Activated naive CD4-positive, alpha-beta T cell treated with anti-CD3 and anti-CD28 coated beads, Interleukin-2, amount 50 U/mL, for 24 hours (primary cell): ENCODE measurements around the gene SLC4A3.

Source experiments
- H3K27ac Mint-ChIP-seq: one replicate; pipeline ENCODE4 v1.8.0; 2021; ENCODE audit warnings: mild to moderate bottlenecking, mixed read lengths
- H3K27me3 Mint-ChIP-seq: one replicate; pipeline ENCODE4 v1.8.0; 2021; ENCODE audit warnings: mixed read lengths
- H3K36me3 Mint-ChIP-seq: one replicate; pipeline ENCODE4 v1.8.0; 2021; ENCODE audit warnings: mixed read lengths
- H3K4me1 Mint-ChIP-seq: one replicate; pipeline ENCODE4 v1.8.0; 2021; ENCODE audit warnings: mixed read lengths
- H3K4me3 Mint-ChIP-seq: one replicate; pipeline ENCODE4 v1.8.0; 2021; ENCODE audit warnings: mild to moderate bottlenecking, mixed read lengths
- H3K9me3 Mint-ChIP-seq: one replicate; pipeline ENCODE4 v1.8.0; 2021; ENCODE audit warnings: mixed read lengths

SLC4A3 gene

GRCh38 chr2:219627103-219628100 lies at the start of gene SLC4A3:
Gene SLC4A3, plus strand, starts transcription at chr2:219627630. Its CDS starts 363 bp downstream, at chr2:219627993.
- H3K4me1 Mint-ChIP-seq, result no peaks in the 10 kb centered on the region
- H3K27me3 Mint-ChIP-seq, result peaks cover 9% of the 10 kb centered on the region
- H3K9me3 Mint-ChIP-seq, result no peaks in the 10 kb centered on the region
- no peaks in the 10 kb centered on the region for H3K36me3 Mint-ChIP-seq
- H3K4me3 Mint-ChIP-seq, result peak within 1 kb of the TSS; percentile 80
- no peak within 1 kb of the TSS for H3K27ac Mint-ChIP-seq

- Mint-ChIP-seq H3K9me3 (no peaks in the 10 kb centered on the region), H3K36me3 (no peaks in the 10 kb centered on the region), H3K27ac (no peak overlapping the region), H3K4me3 (no peak overlapping the region), H3K4me1 (no peaks in the 10 kb centered on the region), H3K27me3 (peaks cover 9% of the 10 kb centered on the region)
Observed at GRCh38 chr2:219578811-219579613, 48.4 kb upstream of the SLC4A3 start.

- H3K27ac Mint-ChIP-seq, result no peak overlapping the region
- peaks cover 4% of the 10 kb centered on the region for H3K27me3 Mint-ChIP-seq
- H3K36me3 Mint-ChIP-seq, result no peaks in the 10 kb centered on the region
- H3K4me3 Mint-ChIP-seq, result no peak overlapping the region
- H3K9me3 Mint-ChIP-seq, result no peaks in the 10 kb centered on the region
- no peaks in the 10 kb centered on the region for H3K4me1 Mint-ChIP-seq
Observed at GRCh38 chr2:219581346-219581745, 46.1 kb upstream of the SLC4A3 start.

- peaks cover 2% of the 10 kb centered on the region for H3K27me3 Mint-ChIP-seq
- H3K36me3 Mint-ChIP-seq, result no peaks in the 10 kb centered on the region
- no peak overlapping the region for H3K27ac Mint-ChIP-seq
- no peak overlapping the region for H3K4me3 Mint-ChIP-seq
- no peaks in the 10 kb centered on the region for H3K4me1 Mint-ChIP-seq
- no peaks in the 10 kb centered on the region for H3K9me3 Mint-ChIP-seq
Observed at GRCh38 chr2:219591091-219591490, 36.3 kb upstream of the SLC4A3 start.

- H3K27me3 Mint-ChIP-seq, result peaks cover 2% of the 10 kb centered on the region
- no peak overlapping the region for H3K4me3 Mint-ChIP-seq
- no peaks in the 10 kb centered on the region for H3K4me1 Mint-ChIP-seq
- no peaks in the 10 kb centered on the region for H3K36me3 Mint-ChIP-seq
- H3K9me3 Mint-ChIP-seq, result no peaks in the 10 kb centered on the region
- H3K27ac Mint-ChIP-seq, result no peak overlapping the region
Observed at GRCh38 chr2:219592736-219593135, 34.7 kb upstream of the SLC4A3 start.

- Mint-ChIP-seq H3K27ac (no peak overlapping the region), H3K4me1 (peaks cover 3% of the 10 kb centered on the region), H3K4me3 (no peak overlapping the region), H3K27me3 (peaks cover 2% of the 10 kb centered on the region), H3K9me3 (no peaks in the 10 kb centered on the region), H3K36me3 (no peaks in the 10 kb centered on the region)
Observed at GRCh38 chr2:219593154-219593553, 34.3 kb upstream of the SLC4A3 start.

GRCh38 chr2:219595256-219595655 lies 32.2 kb upstream of the SLC4A3 start:
- Mint-ChIP-seq H3K9me3 (no peaks in the 10 kb centered on the region), H3K36me3 (no peaks in the 10 kb centered on the region), H3K27me3 (peaks cover 2% of the 10 kb centered on the region), H3K4me3 (no peak overlapping the region), H3K27ac (no peak overlapping the region), H3K4me1 (peaks cover 11% of the 10 kb centered on the region)

- H3K27ac Mint-ChIP-seq, result peak overlapping the region; percentile 97
- H3K4me1 Mint-ChIP-seq, result peaks cover 11% of the 10 kb centered on the region
- H3K9me3 Mint-ChIP-seq, result no peaks in the 10 kb centered on the region
- H3K4me3 Mint-ChIP-seq, result peak overlapping the region; percentile 97
- peaks cover 4% of the 10 kb centered on the region for H3K36me3 Mint-ChIP-seq
- H3K27me3 Mint-ChIP-seq, result peaks cover 2% of the 10 kb centered on the region
Observed at GRCh38 chr2:219596954-219597551, 30.4 kb upstream of the SLC4A3 start.

GRCh38 chr2:219597552-219598307 lies 29.7 kb upstream of the SLC4A3 start, which contains the start of gene STK11IP:
Gene STK11IP, plus strand, starts transcription at chr2:219597857. Its CDS starts 263 bp downstream, at chr2:219598120.
- Mint-ChIP-seq H3K4me1 (peaks cover 11% of the 10 kb centered on the region), H3K4me3 (peak within 1 kb of the TSS; percentile 97), H3K36me3 (peaks cover 5% of the 10 kb centered on the region), H3K27ac (peak within 1 kb of the TSS; percentile 97), H3K9me3 (no peaks in the 10 kb centered on the region), H3K27me3 (peaks cover 1% of the 10 kb centered on the region)

- H3K36me3 Mint-ChIP-seq, result peaks cover 5% of the 10 kb centered on the region
- H3K9me3 Mint-ChIP-seq, result no peaks in the 10 kb centered on the region
- H3K27ac Mint-ChIP-seq, result peak overlapping the region; percentile 97
- H3K27me3 Mint-ChIP-seq, result no peaks in the 10 kb centered on the region
- peaks cover 11% of the 10 kb centered on the region for H3K4me1 Mint-ChIP-seq
- peak overlapping the region; percentile 97 for H3K4me3 Mint-ChIP-seq
Observed at GRCh38 chr2:219598308-219599078, 28.9 kb upstream of the SLC4A3 start.

GRCh38 chr2:219603771-219604170 lies 23.7 kb upstream of the SLC4A3 start:
- no peak overlapping the region for H3K27ac Mint-ChIP-seq
- no peaks in the 10 kb centered on the region for H3K9me3 Mint-ChIP-seq
- no peak overlapping the region for H3K4me3 Mint-ChIP-seq

GRCh38 chr2:219605607-219605954 lies 21.8 kb upstream of the SLC4A3 start:
- Mint-ChIP-seq H3K36me3 (peaks cover 16% of the 10 kb centered on the region), H3K27me3 (no peaks in the 10 kb centered on the region), H3K4me1 (no peaks in the 10 kb centered on the region), H3K27ac (no peak overlapping the region), H3K4me3 (no peak overlapping the region), H3K9me3 (no peaks in the 10 kb centered on the region)

More at GRCh38 chr2:219603771-219604170, 23.7 kb upstream of the SLC4A3 start:
- Mint-ChIP-seq H3K27me3 (no peaks in the 10 kb centered on the region), H3K36me3 (peaks cover 17% of the 10 kb centered on the region), H3K4me1 (peaks cover 2% of the 10 kb centered on the region)

- no peaks in the 10 kb centered on the region for H3K9me3 Mint-ChIP-seq
- H3K36me3 Mint-ChIP-seq, result peaks cover 18% of the 10 kb centered on the region
- no peaks in the 10 kb centered on the region for H3K27me3 Mint-ChIP-seq
- peaks cover 8% of the 10 kb centered on the region for H3K4me1 Mint-ChIP-seq
- no peak overlapping the region for H3K27ac Mint-ChIP-seq
- no peak overlapping the region for H3K4me3 Mint-ChIP-seq
Observed at GRCh38 chr2:219607931-219608330, 19.5 kb upstream of the SLC4A3 start.

- Mint-ChIP-seq H3K36me3 (peaks cover 18% of the 10 kb centered on the region), H3K9me3 (no peaks in the 10 kb centered on the region), H3K4me1 (peaks cover 9% of the 10 kb centered on the region), H3K27ac (no peak overlapping the region), H3K27me3 (no peaks in the 10 kb centered on the region), H3K4me3 (no peak overlapping the region)
Observed at GRCh38 chr2:219608399-219608964, 18.9 kb upstream of the SLC4A3 start.
